Stimulated activated CD8-positive, alpha-beta memory T cell treated with anti-CD3 and anti-CD28 coated beads, Interleukin-15, amount 100 ng/mL, for 48 hours (primary cell): ENCODE data around the gene UBE2QL1.

Source experiments
- DNase-seq, 2 donors: peaks; one replicate each; pipeline ENCODE4 v3.0.0-alpha.2; 2020; ENCODE audit warnings: low read depth in 2 of 2

UBE2QL1 gene

GRCh38 chr5:6478793-6479192, 30.1 kb downstream of the UBE2QL1 start:
- DNase-seq, result no peak

- no peak for DNase-seq
These were observed 31.7 kb downstream of the UBE2QL1 start for GRCh38 chr5:6480133-6481051.

DNA sequence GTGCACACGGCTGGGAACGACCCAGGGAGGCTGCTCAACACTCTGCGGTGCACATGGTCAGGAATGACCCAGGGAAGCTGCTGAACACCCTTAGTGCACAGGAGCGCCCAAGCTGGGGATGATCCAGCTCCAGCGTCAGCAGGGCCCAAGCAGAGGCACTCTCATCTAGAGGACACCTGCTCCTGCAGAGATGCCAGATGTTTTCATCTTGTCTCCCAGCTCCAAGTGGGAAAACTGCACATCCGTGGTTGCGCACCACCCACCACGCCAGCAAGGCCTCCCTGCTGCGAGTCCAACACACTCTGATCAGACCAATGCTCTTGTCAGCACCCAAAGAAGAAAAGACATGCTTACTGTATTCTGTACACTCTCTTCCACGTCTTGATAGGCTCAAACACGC, 34.1 kb downstream of the UBE2QL1 start:
- no peak for DNase-seq

- no peak for DNase-seq
These were observed 35.3 kb downstream of the UBE2QL1 start for GRCh38 chr5:6483880-6484382.

DNA sequence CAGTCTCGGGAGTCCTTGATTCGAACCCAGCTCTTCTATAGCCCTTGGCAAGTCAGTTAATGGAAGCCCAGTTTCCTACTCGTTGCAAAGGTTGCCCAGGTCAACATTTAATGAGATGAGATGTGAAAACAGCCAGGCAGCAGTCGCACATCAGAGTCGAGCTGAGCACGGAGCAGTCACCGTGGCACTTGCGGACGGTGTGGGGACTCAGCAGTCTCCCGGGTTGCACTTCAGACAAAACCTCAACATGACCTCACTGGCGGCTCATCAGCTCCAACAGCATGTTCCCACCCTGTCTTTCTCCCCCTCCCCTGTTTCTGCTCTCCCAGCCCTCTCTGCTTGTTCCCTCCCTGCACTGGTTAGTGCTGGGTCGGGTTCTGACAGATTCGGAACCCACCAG, 35.8 kb downstream of the UBE2QL1 start:
- no peak for DNase-seq

DNA sequence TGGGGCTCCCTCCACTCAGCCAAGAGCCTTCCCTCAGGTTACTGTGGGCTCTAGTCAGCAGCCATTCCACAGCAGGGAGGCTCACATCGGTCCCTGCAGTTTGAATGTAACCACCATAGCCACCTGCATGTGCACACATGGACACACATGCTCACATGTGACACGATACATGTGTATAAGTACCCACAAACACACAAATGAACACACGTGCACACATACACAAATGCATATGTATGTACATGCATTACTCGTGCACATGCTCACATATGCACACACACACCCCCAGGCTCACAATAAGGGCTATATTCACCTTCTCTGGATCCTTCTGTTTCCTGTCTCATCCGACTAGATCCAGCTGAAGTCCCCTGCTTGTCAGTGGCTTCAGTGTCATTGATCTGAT, 36.2 kb downstream of the UBE2QL1 start:
- no peak for DNase-seq

GRCh38 chr5:6485441-6485840, 36.8 kb downstream of the UBE2QL1 start:
- no peak for DNase-seq

- no peak for DNase-seq
These were observed 37.4 kb downstream of the UBE2QL1 start for GRCh38 chr5:6486074-6486473.

- DNase-seq, result no peak
These were observed 38.4 kb downstream of the UBE2QL1 start for GRCh38 chr5:6487081-6487480.

- no peak for DNase-seq
These were observed 39.4 kb downstream of the UBE2QL1 start for GRCh38 chr5:6488021-6488420.

DNA sequence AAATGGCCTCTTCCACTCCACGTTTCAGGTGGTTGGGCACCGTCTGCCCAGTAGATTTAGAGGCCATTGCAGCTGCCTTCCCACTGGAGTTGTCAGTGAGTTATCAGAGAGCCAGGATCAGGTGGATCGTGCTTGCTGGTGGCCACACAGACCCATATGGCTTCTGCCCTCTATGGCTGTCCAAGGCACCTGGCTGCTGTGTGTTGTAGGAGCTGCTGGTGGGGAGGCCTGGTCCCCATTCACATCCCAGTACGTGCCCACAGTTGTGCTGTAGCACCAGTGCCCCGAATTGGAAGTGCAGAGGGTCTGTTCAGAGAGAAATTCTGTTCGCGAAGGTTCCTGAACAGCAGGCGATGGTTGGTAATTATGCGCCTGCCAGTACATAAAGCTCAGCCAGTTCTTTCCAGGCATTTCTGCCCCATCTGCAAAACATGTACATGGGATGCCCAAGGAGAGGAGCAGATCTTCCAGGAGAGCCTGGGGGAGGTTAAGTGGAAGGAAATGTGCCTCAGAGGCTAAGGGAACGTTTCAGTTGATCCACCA, 41.1 kb downstream of the UBE2QL1 start:
- no peak for DNase-seq

DNA sequence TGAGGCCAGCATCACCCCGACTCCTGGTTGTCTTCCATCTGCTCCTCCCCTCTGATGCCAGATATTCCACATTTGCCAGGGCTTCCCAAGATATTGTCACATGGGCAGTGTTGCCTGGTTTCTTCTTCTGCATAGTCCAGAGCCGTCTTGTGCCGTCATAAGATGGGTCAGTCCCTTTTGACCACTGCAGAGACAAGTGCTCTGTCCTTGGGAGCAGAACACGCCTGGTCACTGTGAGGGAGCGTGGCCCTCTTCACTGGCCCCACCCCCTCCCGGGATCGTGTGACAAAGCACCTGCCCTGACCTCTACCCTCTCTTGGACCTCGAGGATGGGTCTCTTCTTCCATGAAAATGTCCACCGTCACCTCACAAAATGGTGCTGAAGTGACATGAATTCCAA, 41.6 kb downstream of the UBE2QL1 start:
- DNase-seq, result no peak

GRCh38 chr5:6490693-6491092, 42.0 kb downstream of the UBE2QL1 start:
- no peak for DNase-seq

GRCh38 chr5:6491196-6491918, 42.7 kb downstream of the UBE2QL1 start:
- DNase-seq, result no peak

DNA sequence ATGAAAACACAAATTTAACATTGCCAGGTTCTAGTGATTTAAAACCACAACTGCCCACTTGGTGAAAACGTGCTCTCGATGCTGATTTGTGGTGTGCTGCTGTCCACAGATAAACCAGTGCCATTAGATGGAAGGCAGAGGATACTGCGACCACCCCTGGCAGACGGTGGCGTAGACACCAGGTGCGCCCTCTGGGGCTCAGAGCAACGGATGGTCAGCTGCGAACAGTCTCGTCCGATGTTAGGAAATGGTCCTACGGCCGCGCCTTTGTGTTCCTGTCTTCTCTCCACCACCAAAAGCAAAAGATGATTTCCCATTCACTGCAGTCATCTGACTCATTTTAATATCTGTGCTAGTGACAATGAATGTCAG, 43.2 kb downstream of the UBE2QL1 start:
- no peak for DNase-seq

DNA sequence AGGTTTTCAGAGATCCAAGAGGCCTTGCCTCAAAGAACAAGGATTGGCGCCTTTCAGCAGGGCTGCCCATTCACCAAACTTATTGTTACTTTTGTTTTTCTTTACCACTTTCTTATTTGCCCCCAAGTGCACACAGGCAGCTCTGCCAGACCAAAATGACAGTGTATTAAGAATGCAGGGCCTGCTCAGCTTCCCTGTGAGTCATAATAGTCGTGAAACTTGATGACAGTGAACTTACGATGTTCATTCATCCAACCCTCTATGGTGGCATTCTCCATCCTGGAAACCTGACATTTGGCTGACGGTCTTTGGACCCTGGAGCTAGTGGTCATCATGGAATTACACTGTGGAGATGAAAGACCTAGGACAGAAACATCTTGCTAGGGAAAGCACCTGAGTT, 44.3 kb downstream of the UBE2QL1 start:
- no peak for DNase-seq

DNA sequence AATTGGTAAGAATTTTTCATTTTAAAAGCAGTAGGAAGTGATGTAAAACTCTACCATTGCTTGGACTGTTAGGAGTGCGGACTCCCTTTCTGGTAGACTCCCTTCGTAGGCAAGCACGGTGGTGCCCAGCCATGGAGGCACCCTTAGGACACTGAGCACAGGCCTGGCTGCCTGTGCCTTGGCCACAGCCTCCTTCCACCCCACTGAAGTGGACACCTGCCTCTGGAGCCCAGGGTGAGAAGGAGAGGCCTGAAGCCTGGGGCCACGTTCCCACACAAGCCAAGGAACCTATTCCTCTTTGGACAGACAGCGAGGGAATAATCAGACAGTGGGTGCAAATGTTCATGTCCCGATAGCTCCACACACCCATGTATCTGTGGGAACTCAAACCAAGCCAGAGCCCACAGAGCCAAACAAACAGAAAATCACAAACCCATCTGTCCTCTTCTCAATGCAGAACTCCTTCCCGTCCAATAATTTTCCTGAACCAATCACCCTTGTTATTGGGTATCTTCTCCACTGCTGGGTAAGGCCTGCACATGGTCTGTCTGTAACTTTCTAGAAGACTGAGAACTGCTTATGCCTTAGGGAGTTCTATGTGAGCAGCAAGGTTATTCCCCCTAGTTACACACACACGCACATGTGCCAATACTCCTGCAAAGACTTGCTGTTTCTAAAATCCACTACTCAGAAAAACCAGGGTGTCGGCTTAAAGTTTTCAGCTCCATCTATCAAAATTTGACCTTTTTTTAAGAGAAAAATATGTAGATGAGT, 45.2 kb downstream of the UBE2QL1 start:
- DNase-seq, result no peak

DNA sequence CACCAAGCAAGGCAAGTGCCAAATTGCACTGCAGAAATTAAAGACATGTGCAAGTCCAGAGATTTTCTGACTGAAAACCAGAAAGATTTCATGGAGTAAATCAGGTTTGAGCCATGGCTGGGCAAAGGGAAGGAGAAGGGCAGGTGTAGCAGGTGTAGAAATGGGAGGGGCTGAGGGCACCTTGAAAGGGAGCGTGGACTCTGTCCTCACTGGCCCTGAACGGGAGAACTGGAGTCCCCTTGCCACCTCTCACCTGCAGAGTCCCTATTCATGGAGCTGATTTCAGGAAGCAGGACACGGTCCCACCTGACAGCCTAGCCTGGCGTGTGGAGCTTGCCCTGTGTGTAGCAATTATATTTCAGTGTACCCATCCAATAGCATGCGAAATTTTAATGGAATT, 46.3 kb downstream of the UBE2QL1 start:
- DNase-seq, result no peak

DNA sequence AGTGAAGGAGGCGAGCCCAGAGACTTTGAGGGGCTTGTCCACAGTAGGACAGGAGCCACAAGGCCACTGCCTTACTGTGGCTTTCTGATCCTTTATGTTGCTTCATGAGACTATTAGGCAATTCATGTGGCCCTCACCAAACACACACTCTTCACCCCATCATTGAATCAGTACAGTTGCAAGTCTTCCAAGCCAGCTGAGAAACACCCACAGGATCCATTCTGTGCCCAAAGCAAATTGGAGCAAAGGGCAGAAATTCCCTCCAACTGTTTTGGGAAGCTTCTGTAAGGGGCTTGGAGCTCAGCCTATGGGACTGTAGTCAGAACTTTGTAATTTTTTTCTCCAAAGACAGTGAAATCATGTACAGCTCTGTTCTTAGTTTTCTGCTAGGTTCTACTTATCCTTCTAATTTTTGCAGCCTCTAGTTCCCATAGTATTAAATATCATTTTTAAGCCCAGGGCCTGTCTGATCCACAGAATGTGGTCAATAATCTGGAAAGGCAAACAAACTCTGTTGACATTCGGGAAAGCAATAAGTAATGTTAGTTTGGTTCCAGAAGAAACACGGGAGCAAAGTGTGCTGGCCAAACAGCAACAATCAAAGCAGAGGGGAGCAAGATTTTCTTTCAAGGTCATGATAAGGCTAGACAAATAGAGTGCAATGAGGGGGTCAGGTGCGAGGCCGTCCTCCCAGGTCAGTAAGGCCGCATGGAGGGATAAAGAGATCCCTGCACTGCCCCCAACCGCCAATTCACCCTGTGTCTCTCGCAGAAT, 47.0 kb downstream of the UBE2QL1 start:
- no peak for DNase-seq

DNA sequence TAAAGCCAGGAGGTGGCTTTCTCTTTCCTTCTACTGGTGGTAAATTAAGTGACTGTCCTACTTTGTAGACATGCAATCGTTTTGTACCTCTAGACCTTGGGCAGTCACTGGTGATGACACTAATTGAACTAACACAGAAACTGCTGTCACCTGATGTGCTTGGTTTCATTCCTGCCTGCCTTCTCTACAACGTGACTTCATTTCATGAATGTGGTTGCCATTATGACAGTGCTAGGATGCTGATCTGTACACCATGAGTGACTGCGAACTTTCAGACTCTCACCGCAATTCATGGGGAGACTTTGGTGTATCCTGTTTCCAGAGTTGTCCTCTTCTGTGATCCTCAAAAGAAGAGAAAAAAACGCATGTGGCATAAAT, 47.5 kb downstream of the UBE2QL1 start:
- peak in 1 of 2 donors; percentile 13 for DNase-seq

GRCh38 chr5:6496636-6497035, 48.0 kb downstream of the UBE2QL1 start:
- no peak for DNase-seq
